Measurements from ENCODE around the gene ACRBP. TPM values are rescaled to one million over a fixed set of nuclear protein-coding genes. Genes with fewer than 3 reads are reported as not detected.

The ACRBP gene
- total RNA-seq, result 0.49 and 8.7 TPM in 2 replicates

DNA sequence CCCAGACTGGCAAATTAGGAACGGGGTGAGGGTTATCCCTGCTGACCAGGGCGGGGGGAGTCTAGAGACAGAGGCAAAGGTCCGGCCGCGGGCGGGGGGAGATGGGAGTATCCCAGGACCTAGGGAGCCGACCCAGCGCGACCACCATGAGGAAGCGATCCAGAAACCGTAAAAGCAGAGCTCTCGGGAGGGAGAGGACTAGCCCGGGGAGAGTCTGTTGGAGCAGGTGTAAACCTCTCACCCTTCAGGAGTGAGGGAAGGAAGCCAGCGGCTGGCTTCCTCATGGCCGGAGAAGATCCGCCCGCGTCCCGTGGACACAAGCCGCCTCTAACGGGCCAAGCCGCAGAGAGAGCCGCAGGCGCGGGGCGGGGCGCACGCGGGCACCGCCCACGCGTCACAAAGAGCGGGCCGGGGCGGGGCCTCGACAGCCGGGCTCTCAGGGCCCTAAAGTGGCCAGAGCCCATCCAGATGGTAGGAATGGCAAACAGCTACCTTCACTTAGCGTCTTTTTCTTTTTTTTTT lies at the start of gene ACRBP:
Gene ACRBP (minus strand): TSS at position 350 of the 522 bp plus-strand sequence. CDS start 66 bp downstream, at position 284.

GRCh38 chr12:6688999-6689882 lies 42.0 kb upstream of the ACRBP start, which contains the start of gene ZNF384:
Gene ZNF384, minus strand, starts transcription at chr12:6689375. Its CDS starts 9,855 bp downstream, at chr12:6679520.

DNA sequence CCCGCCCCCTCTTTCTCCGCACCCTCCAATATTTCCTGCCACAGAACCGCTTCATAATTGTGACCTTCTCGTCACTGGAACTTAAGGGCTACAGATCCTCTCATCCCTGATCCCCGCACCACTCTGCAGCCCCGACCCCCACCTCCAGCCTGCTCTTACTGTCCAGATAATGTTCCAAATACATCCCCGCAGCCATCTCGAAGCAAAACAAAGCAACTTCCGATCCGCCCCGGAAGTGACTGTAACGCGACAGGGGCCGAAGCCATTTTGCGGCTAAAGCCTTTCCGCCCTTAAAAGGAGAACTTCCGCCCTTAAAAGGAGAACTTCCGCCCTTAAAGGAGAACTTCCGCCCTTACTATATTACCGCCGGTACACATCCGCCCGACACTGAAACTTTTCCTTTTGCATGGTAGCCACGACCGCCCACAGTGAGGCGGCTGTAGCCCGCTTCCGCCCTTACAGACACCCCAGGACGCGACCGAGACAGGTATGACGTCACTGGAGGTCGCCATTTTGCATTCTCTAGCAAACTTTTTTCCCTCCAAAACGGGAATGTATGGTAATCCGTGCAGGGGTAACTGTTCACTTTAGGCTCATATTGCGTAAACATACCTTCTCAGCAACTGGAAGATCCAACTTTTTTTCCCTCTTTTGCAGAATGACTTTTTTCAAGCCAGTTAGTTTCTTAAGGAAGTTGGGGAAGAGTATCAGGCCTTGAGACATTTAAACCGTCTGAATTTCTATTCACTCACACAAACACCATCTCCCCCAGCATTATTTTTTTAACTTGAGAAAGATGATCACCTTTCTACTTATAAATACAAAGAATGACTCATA lies 15.9 kb upstream of the ACRBP start, which contains the start of gene ING4:
Gene ING4 (minus strand): TSS at position 214 of the 837 bp plus-strand sequence. CDS start 18 bp downstream, at position 196.

DNA sequence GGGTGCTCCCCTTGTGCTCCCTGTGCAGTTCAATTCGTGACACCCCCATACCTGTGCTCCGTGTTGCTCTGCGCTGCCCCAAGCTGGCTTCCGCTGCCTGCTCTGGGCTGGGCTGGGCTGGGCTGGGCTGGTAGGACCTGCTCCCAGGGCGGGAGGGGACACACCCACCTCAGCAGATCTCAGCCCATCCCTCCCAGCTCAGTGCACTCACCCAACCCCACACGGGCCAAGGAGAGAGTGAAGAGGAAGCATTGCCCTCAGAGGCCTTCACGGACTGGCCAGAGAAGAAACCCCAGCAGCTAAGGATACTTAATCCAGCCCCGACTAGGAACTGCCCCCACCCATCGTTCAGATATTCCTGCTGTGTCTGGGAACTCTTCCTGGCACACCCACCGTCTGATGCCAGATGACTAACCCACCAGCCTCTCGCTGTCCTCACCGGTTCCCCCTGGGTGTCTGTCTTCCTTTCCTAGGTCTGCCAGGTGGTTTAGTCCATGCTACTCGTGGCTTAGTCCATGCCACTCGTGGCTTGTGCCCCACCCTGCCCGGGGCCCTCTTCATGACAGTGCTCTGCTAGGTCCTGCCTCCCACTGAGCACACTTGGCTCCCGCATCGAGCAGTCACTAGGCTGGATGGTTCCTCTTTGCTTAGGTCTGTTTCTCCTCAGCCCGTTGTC lies 11.2 kb downstream of the ACRBP start, which contains the start of gene LPAR5:
Gene LPAR5 (minus strand): TSS at position 104 of the 676 bp plus-strand sequence. CDS start 14,711 bp downstream, outside the sequence.

Other genes starting within 250 kb of the ACRBP start
- gene CD27, start 202.5 kb downstream of the ACRBP start, total RNA-seq, result 0.51 TPM in 1 of 2 replicates, not detected in the other
- 11.4 and 21.4 TPM in 2 replicates for gene TAPBPL, start 195.4 kb downstream of the ACRBP start, total RNA-seq
- 3.1 and 7.0 TPM in 2 replicates for gene VAMP1, start 176.8 kb downstream of the ACRBP start, total RNA-seq
- gene MRPL51, start 154.2 kb downstream of the ACRBP start, total RNA-seq, result 39.6 and 73.5 TPM in 2 replicates
- gene NCAPD2, start 153.3 kb downstream of the ACRBP start, total RNA-seq, result 42.2 and 227 TPM in 2 replicates
- gene GAPDH, start 112.9 kb downstream of the ACRBP start, total RNA-seq, result 5,203 and 7,437 TPM in 2 replicates
- gene IFFO1, start 91.4 kb downstream of the ACRBP start, total RNA-seq, result 8.1 and 13.4 TPM in 2 replicates
- gene NOP2, start 79.1 kb downstream of the ACRBP start, total RNA-seq, result 28.6 and 36.3 TPM in 2 replicates
- 236 and 412 TPM in 2 replicates for gene CHD4, start 40.1 kb downstream of the ACRBP start, total RNA-seq
- 2.1 and 3.0 TPM in 2 replicates for gene LPAR5, start 11.5 kb downstream of the ACRBP start, total RNA-seq
- 14.5 and 50.5 TPM in 2 replicates for gene ING4, start 15.7 kb upstream of the ACRBP start, total RNA-seq
- gene ZNF384, start 41.9 kb upstream of the ACRBP start, total RNA-seq, result 28.8 and 35.1 TPM in 2 replicates
- gene PIANP, start 53.4 kb upstream of the ACRBP start, total RNA-seq, result 0.16 and 2.9 TPM in 2 replicates
- 68.1 and 78.1 TPM in 2 replicates for gene COPS7A, start 76.6 kb upstream of the ACRBP start, total RNA-seq
- 231 and 260 TPM in 2 replicates for gene MLF2, start 105.7 kb upstream of the ACRBP start, total RNA-seq
- gene PTMS, start 118.9 kb upstream of the ACRBP start, total RNA-seq, result 115 and 146 TPM in 2 replicates
- gene LAG3, start 125.1 kb upstream of the ACRBP start, total RNA-seq, result under 0.01 and 0.13 TPM in 2 replicates
- gene CD4, start 142.1 kb upstream of the ACRBP start, total RNA-seq, result 0.33 and 1.3 TPM in 2 replicates
- gene GPR162, start 174.4 kb upstream of the ACRBP start, total RNA-seq, result 0.33 and 3.7 TPM in 2 replicates
- 46.9 and 49.6 TPM in 2 replicates for gene P3H3, start 181.0 kb upstream of the ACRBP start, total RNA-seq
- 0.51 and 1.5 TPM in 2 replicates for gene GNB3, start 193.5 kb upstream of the ACRBP start, total RNA-seq
- gene CDCA3, start 203.9 kb upstream of the ACRBP start, total RNA-seq, result 7.2 and 171 TPM in 2 replicates
- gene USP5, start 204.7 kb upstream of the ACRBP start, total RNA-seq, result 62.2 and 84.6 TPM in 2 replicates
- 569 and 954 TPM in 2 replicates for gene TPI1, start 220.1 kb upstream of the ACRBP start, total RNA-seq
- 13.9 and 18.4 TPM in 2 replicates for gene SPSB2, start 225.9 kb upstream of the ACRBP start, total RNA-seq

Data from mesangial cell (primary cell).